Measurements from ENCODE around the gene TSSC4. TPM values are rescaled to one million over a fixed set of nuclear protein-coding genes. Genes with fewer than 3 reads are reported as not detected.

The TSSC4 gene
- total RNA-seq, 1 donor from 2014 or later = 52.2 TPM

DNA sequence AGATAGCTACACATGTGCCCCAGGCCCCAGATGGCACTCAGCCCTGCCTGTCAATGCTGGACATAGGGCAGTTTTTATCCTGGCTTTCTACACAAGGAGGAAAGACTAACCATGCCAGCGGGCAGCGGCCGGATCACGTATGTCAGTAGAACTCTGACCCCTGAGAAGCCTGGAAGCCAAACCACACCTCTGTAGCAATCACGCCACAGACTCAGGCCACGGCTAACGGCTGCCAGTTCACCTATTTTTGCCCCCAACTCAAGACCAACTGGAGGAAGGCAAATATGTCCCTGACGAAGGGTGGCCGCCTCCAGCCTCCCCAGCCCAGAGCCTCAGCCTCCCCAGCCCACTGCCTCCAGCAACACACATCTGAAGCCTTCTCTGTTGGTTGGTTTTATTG is 30.7 kb upstream of the TSSC4 start:
- Mint-ChIP-seq H3K9me3 (ENCODE audit: low read depth) (peaks cover 4% of the 10 kb centered on the region), H3K27me3 (ENCODE audit: low read depth) (no peaks in the 10 kb centered on the region), H3K27ac (ENCODE audit: unreplicated experiment) (no peak overlapping the region), H3K36me3 (ENCODE audit: low read depth) (no peaks in the 10 kb centered on the region), H3K4me3 (ENCODE audit: unreplicated experiment) (no peak overlapping the region), H3K4me1 (ENCODE audit: low read depth) (no peaks in the 10 kb centered on the region)
- peak; percentile 64 for DNase-seq (ENCODE audit: low spot score)
- TF ChIP-seq, protein P1, sequence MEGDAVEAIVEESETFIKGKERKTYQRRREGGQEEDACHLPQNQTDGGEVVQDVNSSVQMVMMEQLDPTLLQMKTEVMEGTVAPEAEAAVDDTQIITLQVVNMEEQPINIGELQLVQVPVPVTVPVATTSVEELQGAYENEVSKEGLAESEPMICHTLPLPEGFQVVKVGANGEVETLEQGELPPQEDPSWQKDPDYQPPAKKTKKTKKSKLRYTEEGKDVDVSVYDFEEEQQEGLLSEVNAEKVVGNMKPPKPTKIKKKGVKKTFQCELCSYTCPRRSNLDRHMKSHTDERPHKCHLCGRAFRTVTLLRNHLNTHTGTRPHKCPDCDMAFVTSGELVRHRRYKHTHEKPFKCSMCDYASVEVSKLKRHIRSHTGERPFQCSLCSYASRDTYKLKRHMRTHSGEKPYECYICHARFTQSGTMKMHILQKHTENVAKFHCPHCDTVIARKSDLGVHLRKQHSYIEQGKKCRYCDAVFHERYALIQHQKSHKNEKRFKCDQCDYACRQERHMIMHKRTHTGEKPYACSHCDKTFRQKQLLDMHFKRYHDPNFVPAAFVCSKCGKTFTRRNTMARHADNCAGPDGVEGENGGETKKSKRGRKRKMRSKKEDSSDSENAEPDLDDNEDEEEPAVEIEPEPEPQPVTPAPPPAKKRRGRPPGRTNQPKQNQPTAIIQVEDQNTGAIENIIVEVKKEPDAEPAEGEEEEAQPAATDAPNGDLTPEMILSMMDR (IDR thresholded peaks at IDR 0.05) = no peak

DNA sequence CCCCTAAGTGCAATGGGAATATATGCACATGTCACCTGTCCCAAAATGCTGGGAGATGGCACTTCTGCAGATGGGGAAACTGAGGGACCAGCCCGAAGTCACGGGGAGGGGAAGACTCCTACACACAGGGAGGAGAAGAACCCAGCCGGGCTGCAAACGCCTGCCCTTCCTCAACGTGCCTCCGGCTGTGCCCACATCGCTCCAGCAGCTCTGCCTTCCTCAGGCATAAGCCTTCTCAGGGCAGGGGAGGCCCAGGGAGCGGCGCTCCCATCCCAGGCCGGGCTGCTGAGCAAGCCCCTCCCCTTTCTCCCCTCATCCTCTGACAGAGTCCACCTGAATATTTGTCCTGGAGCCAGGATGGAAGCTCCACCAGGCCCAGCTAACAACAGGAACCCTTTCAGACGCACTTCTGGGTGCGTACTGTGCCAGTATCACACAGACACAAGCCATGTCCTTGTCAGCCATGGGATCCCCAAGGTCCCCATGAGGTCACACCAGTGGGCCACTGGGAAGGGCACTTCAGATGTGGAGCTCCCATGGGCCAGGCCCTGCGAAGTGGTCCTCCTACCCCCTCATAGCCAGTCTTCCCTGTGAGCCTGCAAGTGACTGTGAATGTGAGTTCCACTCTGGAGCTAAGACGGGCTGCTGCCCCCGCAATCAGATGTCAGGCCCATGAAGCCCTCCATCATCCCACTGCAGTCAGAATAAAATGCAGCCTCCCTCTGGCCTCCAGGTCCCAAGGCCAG is 25.9 kb upstream of the TSSC4 start:
- Mint-ChIP-seq H3K36me3 (ENCODE audit: low read depth) (no peaks in the 10 kb centered on the region), H3K27ac (ENCODE audit: unreplicated experiment) (no peak overlapping the region), H3K4me1 (ENCODE audit: low read depth) (peaks cover 8% of the 10 kb centered on the region), H3K9me3 (ENCODE audit: low read depth) (peaks cover 4% of the 10 kb centered on the region), H3K27me3 (ENCODE audit: low read depth) (no peaks in the 10 kb centered on the region), H3K4me3 (ENCODE audit: unreplicated experiment) (no peak overlapping the region)
- TF ChIP-seq, protein P1 (IDR thresholded peaks at IDR 0.05) = no peak
- DNase-seq (ENCODE audit: low spot score) = peak; percentile 74

DNA sequence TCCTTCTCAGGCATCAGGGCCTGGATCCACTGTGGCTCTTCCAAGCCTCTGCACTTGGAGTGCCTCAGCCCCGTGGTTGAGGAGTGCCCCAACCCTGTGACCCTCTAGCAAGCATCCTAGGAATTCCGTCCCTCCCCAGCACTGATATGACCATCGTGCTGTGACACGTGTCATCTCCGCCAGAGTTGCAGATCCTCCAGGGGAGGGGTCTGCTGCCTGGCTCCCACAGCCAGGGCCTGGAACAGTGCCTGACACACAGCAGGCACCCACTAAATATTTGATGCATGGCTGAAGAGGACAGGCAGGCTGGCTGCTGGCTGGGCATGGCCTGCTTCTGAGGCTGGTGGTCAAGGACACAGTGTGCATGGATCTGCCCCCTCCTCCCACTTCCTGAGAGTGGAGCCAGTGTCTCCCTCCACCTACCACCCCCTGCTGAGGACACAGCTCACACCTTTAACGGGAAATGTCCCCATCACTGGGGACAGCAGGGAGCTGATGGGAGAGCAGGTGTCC is 25.2 kb upstream of the TSSC4 start:
- Mint-ChIP-seq H3K4me1 (ENCODE audit: low read depth) (peaks cover 16% of the 10 kb centered on the region), H3K9me3 (ENCODE audit: low read depth) (peaks cover 4% of the 10 kb centered on the region), H3K4me3 (ENCODE audit: unreplicated experiment) (no peak overlapping the region), H3K27me3 (ENCODE audit: low read depth) (no peaks in the 10 kb centered on the region), H3K36me3 (ENCODE audit: low read depth) (no peaks in the 10 kb centered on the region), H3K27ac (ENCODE audit: unreplicated experiment) (no peak overlapping the region)
- peak; percentile 68 for DNase-seq (ENCODE audit: low spot score)
- TF ChIP-seq, protein P1 (IDR thresholded peaks at IDR 0.05) = no peak

- no peaks in the 10 kb centered on the region for H3K36me3 Mint-ChIP-seq (ENCODE audit: low read depth)
- peak; percentile 63 for DNase-seq (ENCODE audit: low spot score)
- TF ChIP-seq, protein P1 (IDR thresholded peaks at IDR 0.05) = no peak
- peaks cover 4% of the 10 kb centered on the region for H3K9me3 Mint-ChIP-seq (ENCODE audit: low read depth)
- H3K4me1 Mint-ChIP-seq (ENCODE audit: low read depth) = peaks cover 23% of the 10 kb centered on the region
- no peak overlapping the region for H3K27ac Mint-ChIP-seq (ENCODE audit: unreplicated experiment)
- H3K4me3 Mint-ChIP-seq (ENCODE audit: unreplicated experiment) = peak overlapping the region; percentile 50
- H3K27me3 Mint-ChIP-seq (ENCODE audit: low read depth) = no peaks in the 10 kb centered on the region
Observed at GRCh38 chr11:2375964-2376551, 24.5 kb upstream of the TSSC4 start.

DNA sequence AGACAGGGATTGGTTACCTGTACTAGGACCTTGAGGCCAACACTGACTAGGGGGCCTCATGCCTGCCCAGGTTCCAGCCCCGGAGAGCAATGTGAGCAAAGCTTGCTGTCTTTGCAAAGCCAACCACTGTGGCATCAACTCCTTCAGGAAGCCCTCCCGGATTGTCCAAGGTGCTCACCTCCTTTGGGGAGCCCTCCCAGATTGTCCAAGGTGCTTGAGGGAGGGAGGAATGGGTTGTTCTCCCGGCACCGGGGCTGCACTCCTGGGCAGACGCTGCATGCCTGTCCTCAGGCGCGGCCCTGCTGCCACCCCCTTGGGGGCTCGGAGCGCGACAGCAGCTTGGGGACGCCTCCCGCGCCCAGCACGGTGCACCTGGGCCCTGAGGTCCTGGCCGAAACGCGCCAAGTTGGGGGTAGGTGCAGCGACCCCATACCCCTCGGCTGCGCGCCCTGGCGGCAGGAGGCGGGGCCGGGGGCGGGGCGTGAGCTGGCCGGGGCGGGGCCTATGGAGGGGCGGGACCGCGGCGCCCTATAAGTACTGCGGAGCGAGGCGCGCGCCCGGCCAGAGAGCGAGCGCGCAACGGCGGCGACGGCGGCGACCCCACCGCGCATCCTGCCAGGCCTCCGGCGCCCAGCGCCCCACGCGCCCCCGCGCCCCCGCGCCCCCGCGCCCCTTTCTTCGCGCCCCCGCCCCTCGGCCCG is 23.6 kb upstream of the TSSC4 start, which contains the start of gene CD81:
CD81 (plus strand) TSS at position 560 of the 701 bp plus-strand sequence. CDS start 240 bp downstream, outside the sequence.
- H3K4me1 Mint-ChIP-seq (ENCODE audit: low read depth) = peaks cover 29% of the 10 kb centered on the region

More for the DNA sequence above, 23.6 kb upstream of the TSSC4 start, which contains the start of gene CD81:
- TF ChIP-seq, protein P1 (IDR thresholded peaks at IDR 0.05) = peak; percentile 33
- DNase-seq (ENCODE audit: low spot score) = peak; percentile 81
- H3K9me3 Mint-ChIP-seq (ENCODE audit: low read depth) = no peaks in the 10 kb centered on the region
- peak within 1 kb of the TSS; percentile 90 for H3K4me3 Mint-ChIP-seq (ENCODE audit: unreplicated experiment)
- H3K27me3 Mint-ChIP-seq (ENCODE audit: low read depth) = no peaks in the 10 kb centered on the region
- no peaks in the 10 kb centered on the region for H3K36me3 Mint-ChIP-seq (ENCODE audit: low read depth)
- H3K27ac Mint-ChIP-seq (ENCODE audit: unreplicated experiment) = peak within 1 kb of the TSS; percentile 89

Measured in chondrocyte (in vitro differentiated cells).